SK-N-SH treated with all-trans-retinoic acid at 6 μM for 48 hours (cell line): ENCODE data around the gene TLR7.

Source experiments
- ATAC-seq: fragments of 200-7000 bp; cut with Tn5 transposase; 3 replicates; pipeline ENCODE4 v1.9.1; 2020; ENCODE audit warnings: mild to moderate bottlenecking, moderate library complexity
- ARNTL ChIP-seq: fragments of 450-650 bp; formaldehyde crosslinking; IDR thresholded peaks from 2 replicates; pipeline ENCODE4 v1.5.0; 2020; ENCODE audit warnings: low read depth, mild to moderate bottlenecking, moderate library complexity, borderline replicate concordance
- BACH2 ChIP-seq: fragments of 250-450 bp; sonication (Bioruptor Pico); IDR thresholded peaks from 2 replicates; pipeline ENCODE4 v1.9.0; 2021; ENCODE audit warnings: mild to moderate bottlenecking, borderline replicate concordance
- CSDC2 ChIP-seq: fragments of 250-450 bp; sonication (Bioruptor Pico); IDR thresholded peaks from 2 replicates; pipeline ENCODE4 v1.5.0; 2020; ENCODE audit warnings: mild to moderate bottlenecking, moderate library complexity
- ESRRG ChIP-seq: fragments of 250-450 bp; sonication (Bioruptor Pico); IDR thresholded peaks from 2 replicates; pipeline ENCODE4 v1.6.1; 2021; ENCODE audit warnings: mild to moderate bottlenecking
- ISL1 ChIP-seq: fragments of 250-450 bp; sonication (Bioruptor Pico); IDR thresholded peaks from 2 replicates; pipeline ENCODE4 v2.1.2; 2022; ENCODE audit warnings: mild to moderate bottlenecking, moderate library complexity
- OSR1 ChIP-seq: fragments of 250-450 bp; sonication (Bioruptor Pico); IDR thresholded peaks from 2 replicates; pipeline ENCODE4 v1.8.0; 2022; ENCODE audit warnings: moderate library complexity, mild to moderate bottlenecking, inconsistent platforms
- RARB ChIP-seq: fragments of 250-450 bp; sonication (Bioruptor Pico); IDR thresholded peaks from 2 replicates; pipeline ENCODE4 v1.8.0; 2021; ENCODE audit warnings: mild to moderate bottlenecking, moderate library complexity
- SNAI2 ChIP-seq: fragments of 250-450 bp; sonication (Bioruptor Pico); IDR thresholded peaks from 2 replicates; pipeline ENCODE4 v1.5.0; 2020; ENCODE audit warnings: mild to moderate bottlenecking, moderate library complexity
- TCF4 ChIP-seq: fragments of 250-450 bp; sonication (Bioruptor Pico); IDR thresholded peaks from 2 replicates; pipeline ENCODE4 v1.8.0; 2021; ENCODE audit warnings: mild to moderate bottlenecking, moderate library complexity, borderline replicate concordance
- TOX ChIP-seq: fragments of 250-450 bp; sonication (Bioruptor Pico); IDR thresholded peaks from 2 replicates; pipeline ENCODE4 v1.8.0; 2021; ENCODE audit warnings: mild to moderate bottlenecking, moderate library complexity, borderline replicate concordance
- ZC3H10 ChIP-seq: fragments of 250-450 bp; sonication (Bioruptor Pico); IDR thresholded peaks from 2 replicates; pipeline ENCODE4 v1.5.1; 2021; ENCODE audit warnings: mild to moderate bottlenecking, moderate library complexity
- ZFP30 ChIP-seq: fragments of 450-650 bp; formaldehyde crosslinking; IDR thresholded peaks from 2 replicates; pipeline ENCODE4 v1.5.0; 2022; ENCODE audit warnings: mild to moderate bottlenecking, moderate library complexity
- ZNF565 ChIP-seq: fragments of 450-650 bp; formaldehyde crosslinking; conservative IDR thresholded peaks from 2 replicates; pipeline ENCODE4 v1.5.0; 2020; ENCODE audit warnings: low read depth, mild to moderate bottlenecking, moderate library complexity
- ZNF70 ChIP-seq: fragments of 450-650 bp; formaldehyde crosslinking; IDR thresholded peaks from 2 replicates; pipeline ENCODE4 v1.5.0; 2020; ENCODE audit warnings: mild to moderate bottlenecking, moderate library complexity
- ZNF8 ChIP-seq: fragments of 450-650 bp; formaldehyde crosslinking; IDR thresholded peaks from 2 replicates; pipeline ENCODE4 v1.5.0; 2020; ENCODE audit warnings: mild to moderate bottlenecking, moderate library complexity
- TF ChIP-seq, protein P1 (sequence below): fragments of 250-450 bp; sonication (Bioruptor Pico); IDR thresholded peaks from 2 replicates; pipeline ENCODE4 v1.8.0; 2020; ENCODE audit warnings: mild to moderate bottlenecking, moderate library complexity, borderline replicate concordance
- TF ChIP-seq, protein P2 (sequence below): fragments of 250-450 bp; sonication (Bioruptor Pico); IDR thresholded peaks from 2 replicates; pipeline ENCODE4 v1.5.1; 2021; ENCODE audit warnings: mild to moderate bottlenecking, moderate library complexity
- TF ChIP-seq, protein P3 (sequence below): fragments of 250-450 bp; sonication (Bioruptor Pico); IDR thresholded peaks from 2 replicates; pipeline ENCODE4 v1.5.1; 2020; ENCODE audit warnings: low read depth, mild to moderate bottlenecking, moderate library complexity
- TF ChIP-seq, protein P4 (sequence below): fragments of 250-450 bp; sonication (Bioruptor Pico); IDR thresholded peaks from 2 replicates; pipeline ENCODE4 v1.8.0; 2021; ENCODE audit warnings: low read depth, mild to moderate bottlenecking, moderate library complexity, borderline replicate concordance

TLR7 gene

DNA sequence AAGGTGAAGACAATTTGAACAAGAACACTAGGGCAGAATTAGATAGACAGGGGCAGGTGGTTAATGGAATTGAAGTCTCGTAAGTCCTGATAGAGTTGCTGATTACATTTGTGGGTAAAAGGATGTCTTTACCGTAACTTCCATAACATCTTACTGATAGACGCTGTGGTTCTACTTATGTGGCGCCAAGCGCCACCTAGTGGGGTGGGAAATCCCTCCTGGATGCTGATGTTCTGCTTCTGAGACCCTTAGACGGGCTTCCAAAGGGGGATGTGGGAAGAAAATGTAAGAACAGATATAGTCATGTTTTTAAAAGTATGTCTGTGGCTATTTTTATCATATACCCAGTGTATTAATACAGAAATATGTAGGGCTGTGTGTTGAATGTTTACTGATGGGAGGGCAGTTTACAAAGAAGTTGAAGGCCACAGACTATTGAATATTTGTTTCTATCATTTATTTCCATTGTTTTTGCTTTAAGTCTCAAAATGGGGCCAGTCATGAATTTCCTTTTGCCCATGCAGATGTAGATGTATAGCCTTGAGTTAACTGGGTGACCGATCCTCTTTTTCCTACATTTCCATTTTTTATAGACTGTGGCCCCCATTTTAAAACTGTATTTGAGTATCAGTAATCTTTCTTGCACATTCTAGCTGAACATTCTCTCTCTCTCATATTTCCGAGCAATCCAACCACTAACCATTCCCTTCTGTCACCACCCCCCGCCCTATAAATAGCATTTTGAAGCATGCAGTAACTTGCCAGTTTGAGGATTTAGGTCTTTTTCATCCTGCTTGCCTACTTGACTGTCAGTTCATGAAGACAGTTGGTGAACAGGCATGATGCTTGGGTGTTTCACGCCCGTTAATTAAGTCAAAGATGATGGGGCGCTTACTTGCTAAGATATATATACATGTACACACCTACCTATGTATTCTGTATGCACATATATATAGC is 27.5 kb downstream of the TLR7 start:
- no peak for TF ChIP-seq RARB
- no peak for TF ChIP-seq ISL1 (CRISPR knock-in tag)
- TF ChIP-seq, protein P1, sequence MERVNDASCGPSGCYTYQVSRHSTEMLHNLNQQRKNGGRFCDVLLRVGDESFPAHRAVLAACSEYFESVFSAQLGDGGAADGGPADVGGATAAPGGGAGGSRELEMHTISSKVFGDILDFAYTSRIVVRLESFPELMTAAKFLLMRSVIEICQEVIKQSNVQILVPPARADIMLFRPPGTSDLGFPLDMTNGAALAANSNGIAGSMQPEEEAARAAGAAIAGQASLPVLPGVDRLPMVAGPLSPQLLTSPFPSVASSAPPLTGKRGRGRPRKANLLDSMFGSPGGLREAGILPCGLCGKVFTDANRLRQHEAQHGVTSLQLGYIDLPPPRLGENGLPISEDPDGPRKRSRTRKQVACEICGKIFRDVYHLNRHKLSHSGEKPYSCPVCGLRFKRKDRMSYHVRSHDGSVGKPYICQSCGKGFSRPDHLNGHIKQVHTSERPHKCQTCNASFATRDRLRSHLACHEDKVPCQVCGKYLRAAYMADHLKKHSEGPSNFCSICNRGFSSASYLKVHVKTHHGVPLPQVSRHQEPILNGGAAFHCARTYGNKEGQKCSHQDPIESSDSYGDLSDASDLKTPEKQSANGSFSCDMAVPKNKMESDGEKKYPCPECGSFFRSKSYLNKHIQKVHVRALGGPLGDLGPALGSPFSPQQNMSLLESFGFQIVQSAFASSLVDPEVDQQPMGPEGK (CRISPR knock-in tag): no peak
- ATAC-seq: peak; percentile 87

DNA sequence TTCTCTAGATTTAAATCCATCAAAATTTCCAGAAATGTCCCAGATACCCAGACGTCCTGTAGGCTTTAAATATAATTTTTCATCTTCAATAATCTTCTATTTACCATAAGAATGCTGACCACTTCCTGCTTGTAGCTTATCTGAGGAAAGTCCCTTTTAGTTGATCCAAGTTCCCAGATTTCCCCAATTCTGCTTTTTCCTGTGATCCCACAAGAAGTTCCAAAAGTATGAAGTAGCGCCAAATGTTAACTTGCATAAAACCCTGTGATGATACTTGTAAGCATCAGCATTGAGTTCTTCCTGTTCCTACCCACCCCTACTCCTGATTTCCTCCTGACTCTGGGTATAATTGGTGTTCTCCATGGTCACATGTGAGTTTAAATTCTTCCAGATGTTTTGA is 29.0 kb downstream of the TLR7 start:
- ATAC-seq: no peak
- TF ChIP-seq, protein P1 (CRISPR knock-in tag): no peak
- TF ChIP-seq ARNTL (CRISPR knock-in tag) (no peak), BACH2 (CRISPR knock-in tag) (no peak), ISL1 (CRISPR knock-in tag) (no peak), OSR1 (CRISPR knock-in tag) (no peak), SNAI2 (no peak), ESRRG (CRISPR knock-in tag) (no peak), ZNF565 (no peak), RARB (no peak), ZFP30 (CRISPR knock-in tag) (no peak), TCF4 (CRISPR knock-in tag) (no peak), ZNF70 (CRISPR knock-in tag) (no peak), TOX (CRISPR knock-in tag) (no peak), CSDC2 (CRISPR knock-in tag) (no peak), ZC3H10 (no peak)
- TF ChIP-seq, protein P2, sequence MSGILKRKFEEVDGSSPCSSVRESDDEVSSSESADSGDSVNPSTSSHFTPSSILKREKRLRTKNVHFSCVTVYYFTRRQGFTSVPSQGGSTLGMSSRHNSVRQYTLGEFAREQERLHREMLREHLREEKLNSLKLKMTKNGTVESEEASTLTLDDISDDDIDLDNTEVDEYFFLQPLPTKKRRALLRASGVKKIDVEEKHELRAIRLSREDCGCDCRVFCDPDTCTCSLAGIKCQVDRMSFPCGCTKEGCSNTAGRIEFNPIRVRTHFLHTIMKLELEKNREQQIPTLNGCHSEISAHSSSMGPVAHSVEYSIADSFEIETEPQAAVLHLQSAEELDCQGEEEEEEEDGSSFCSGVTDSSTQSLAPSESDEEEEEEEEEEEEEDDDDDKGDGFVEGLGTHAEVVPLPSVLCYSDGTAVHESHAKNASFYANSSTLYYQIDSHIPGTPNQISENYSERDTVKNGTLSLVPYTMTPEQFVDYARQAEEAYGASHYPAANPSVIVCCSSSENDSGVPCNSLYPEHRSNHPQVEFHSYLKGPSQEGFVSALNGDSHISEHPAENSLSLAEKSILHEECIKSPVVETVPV (CRISPR knock-in tag): no peak
- TF ChIP-seq, protein P3, sequence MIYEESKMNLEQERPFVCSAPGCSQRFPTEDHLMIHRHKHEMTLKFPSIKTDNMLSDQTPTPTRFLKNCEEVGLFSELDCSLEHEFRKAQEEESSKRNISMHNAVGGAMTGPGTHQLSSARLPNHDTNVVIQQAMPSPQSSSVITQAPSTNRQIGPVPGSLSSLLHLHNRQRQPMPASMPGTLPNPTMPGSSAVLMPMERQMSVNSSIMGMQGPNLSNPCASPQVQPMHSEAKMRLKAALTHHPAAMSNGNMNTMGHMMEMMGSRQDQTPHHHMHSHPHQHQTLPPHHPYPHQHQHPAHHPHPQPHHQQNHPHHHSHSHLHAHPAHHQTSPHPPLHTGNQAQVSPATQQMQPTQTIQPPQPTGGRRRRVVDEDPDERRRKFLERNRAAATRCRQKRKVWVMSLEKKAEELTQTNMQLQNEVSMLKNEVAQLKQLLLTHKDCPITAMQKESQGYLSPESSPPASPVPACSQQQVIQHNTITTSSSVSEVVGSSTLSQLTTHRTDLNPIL (CRISPR knock-in tag): no peak
- TF ChIP-seq, protein P4, sequence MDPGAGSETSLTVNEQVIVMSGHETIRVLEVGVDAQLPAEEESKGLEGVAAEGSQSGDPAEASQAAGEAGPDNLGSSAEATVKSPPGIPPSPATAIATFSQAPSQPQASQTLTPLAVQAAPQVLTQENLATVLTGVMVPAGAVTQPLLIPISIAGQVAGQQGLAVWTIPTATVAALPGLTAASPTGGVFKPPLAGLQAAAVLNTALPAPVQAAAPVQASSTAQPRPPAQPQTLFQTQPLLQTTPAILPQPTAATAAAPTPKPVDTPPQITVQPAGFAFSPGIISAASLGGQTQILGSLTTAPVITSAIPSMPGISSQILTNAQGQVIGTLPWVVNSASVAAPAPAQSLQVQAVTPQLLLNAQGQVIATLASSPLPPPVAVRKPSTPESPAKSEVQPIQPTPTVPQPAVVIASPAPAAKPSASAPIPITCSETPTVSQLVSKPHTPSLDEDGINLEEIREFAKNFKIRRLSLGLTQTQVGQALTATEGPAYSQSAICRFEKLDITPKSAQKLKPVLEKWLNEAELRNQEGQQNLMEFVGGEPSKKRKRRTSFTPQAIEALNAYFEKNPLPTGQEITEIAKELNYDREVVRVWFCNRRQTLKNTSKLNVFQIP (CRISPR knock-in tag): no peak
- TF ChIP-seq, all 23 proteins: peak for 0

DNA sequence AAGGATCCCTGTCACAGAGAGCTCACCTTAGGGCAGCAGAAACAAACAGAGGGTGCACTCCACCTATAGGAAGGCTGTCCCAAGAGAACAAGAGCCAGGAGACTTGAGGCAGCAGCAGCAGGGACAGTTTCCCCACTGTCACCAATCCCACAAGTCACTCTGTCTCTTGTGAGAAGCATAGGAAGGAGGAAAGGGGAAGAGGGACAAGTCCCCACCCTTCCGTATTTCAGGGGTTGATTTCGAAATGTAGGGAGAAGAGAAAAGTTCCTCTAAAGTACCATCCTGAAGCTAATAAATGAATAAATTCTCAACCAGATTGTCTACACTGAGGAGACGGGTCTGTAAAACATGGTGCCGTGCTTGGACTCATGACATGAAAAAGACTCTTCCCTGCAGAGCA is 30.1 kb downstream of the TLR7 start:
- ATAC-seq: no peak
- TF ChIP-seq ARNTL (CRISPR knock-in tag) (no peak), TOX (CRISPR knock-in tag) (no peak), BACH2 (CRISPR knock-in tag) (no peak), ZNF70 (CRISPR knock-in tag) (no peak), ZNF8 (CRISPR knock-in tag) (no peak), OSR1 (CRISPR knock-in tag) (no peak), TCF4 (CRISPR knock-in tag) (no peak), ZNF565 (no peak)
- TF ChIP-seq, protein P2 (CRISPR knock-in tag): no peak
- TF ChIP-seq, protein P1 (CRISPR knock-in tag): no peak
